ENCODE results near the gene UBE4B.
A peak's percentile ranks its signal among the peaks of the same experiment; 100 is the strongest.
"Not testable (repeated sequence)": the region's sequence is repeated elsewhere in the genome, so short reads cannot be mapped to it uniquely, and the experiment has no call there.

Gene UBE4B

GRCh38 chr1:10216090-10216749 is 183.5 kb downstream of the UBE4B start:
- H3K4me1 Mint-ChIP-seq = peaks cover 49% of the 10 kb centered on the region
- H3K4me3 Mint-ChIP-seq = peak overlapping the region; percentile 45
- ATAC-seq (replicated peaks; ENCODE audit: extremely low read depth, poor library complexity, severe bottlenecking) (peak; percentile 32), DNase-seq (ENCODE audit: low spot score in 2 of 2) (no peak)
- peaks cover 5% of the 10 kb centered on the region for H3K36me3 Mint-ChIP-seq (ENCODE audit: insufficient read depth)
- H3K27ac Mint-ChIP-seq (ENCODE audit: low read depth) = peak overlapping the region; percentile 24
- no peaks in the 10 kb centered on the region for H3K9me3 Mint-ChIP-seq
- no peaks in the 10 kb centered on the region for H3K27me3 Mint-ChIP-seq

GRCh38 chr1:10217748-10218441 is 185.1 kb downstream of the UBE4B start:
- H3K36me3 Mint-ChIP-seq (ENCODE audit: insufficient read depth) = no peaks in the 10 kb centered on the region
- H3K4me3 Mint-ChIP-seq = no peak overlapping the region
- ATAC-seq (replicated peaks; ENCODE audit: extremely low read depth, poor library complexity, severe bottlenecking) (no peak), DNase-seq (ENCODE audit: low spot score in 2 of 2) (no peak)
- H3K27me3 Mint-ChIP-seq = no peaks in the 10 kb centered on the region
- peaks cover 37% of the 10 kb centered on the region for H3K4me1 Mint-ChIP-seq
- no peaks in the 10 kb centered on the region for H3K9me3 Mint-ChIP-seq
- peak overlapping the region; percentile 24 for H3K27ac Mint-ChIP-seq (ENCODE audit: low read depth)

- no peaks in the 10 kb centered on the region for H3K36me3 Mint-ChIP-seq (ENCODE audit: insufficient read depth)
- ATAC-seq (replicated peaks; ENCODE audit: extremely low read depth, poor library complexity, severe bottlenecking) (no peak), DNase-seq (ENCODE audit: low spot score in 2 of 2) (no peak)
- H3K9me3 Mint-ChIP-seq = no peaks in the 10 kb centered on the region
- peaks cover 30% of the 10 kb centered on the region for H3K4me1 Mint-ChIP-seq
- no peaks in the 10 kb centered on the region for H3K27me3 Mint-ChIP-seq
- H3K27ac Mint-ChIP-seq (ENCODE audit: low read depth) = no peak overlapping the region
- no peak overlapping the region for H3K4me3 Mint-ChIP-seq
Measured at GRCh38 chr1:10220200-10220599, 187.4 kb downstream of the UBE4B start.

GRCh38 chr1:10220657-10221056 is 187.9 kb downstream of the UBE4B start:
- ATAC-seq (replicated peaks; ENCODE audit: extremely low read depth, poor library complexity, severe bottlenecking); H3K4me3 Mint-ChIP-seq; H3K27me3 Mint-ChIP-seq; DNase-seq (ENCODE audit: low spot score in 2 of 2); H3K27ac Mint-ChIP-seq (ENCODE audit: low read depth); H3K36me3 Mint-ChIP-seq (ENCODE audit: insufficient read depth); H3K9me3 Mint-ChIP-seq: not testable (repeated sequence)
- H3K4me1 Mint-ChIP-seq = peaks cover 30% of the 10 kb centered on the region

- Mint-ChIP-seq H3K9me3 (no peaks in the 10 kb centered on the region), H3K36me3 (ENCODE audit: insufficient read depth) (no peaks in the 10 kb centered on the region), H3K27me3 (no peaks in the 10 kb centered on the region), H3K4me3 (no peak overlapping the region), H3K4me1 (peaks cover 12% of the 10 kb centered on the region), H3K27ac (ENCODE audit: low read depth) (peak overlapping the region; percentile 12)
- DNase-seq (ENCODE audit: low spot score in 2 of 2) = no peak
- ATAC-seq (replicated peaks; ENCODE audit: extremely low read depth, poor library complexity, severe bottlenecking) = no peak
Measured at GRCh38 chr1:10225573-10225972, 192.8 kb downstream of the UBE4B start.

GRCh38 chr1:10228528-10228927 is 195.8 kb downstream of the UBE4B start:
- peaks cover 12% of the 10 kb centered on the region for H3K4me1 Mint-ChIP-seq
- no peak for ATAC-seq (replicated peaks; ENCODE audit: extremely low read depth, poor library complexity, severe bottlenecking)
- no peak overlapping the region for H3K4me3 Mint-ChIP-seq
- DNase-seq (ENCODE audit: low spot score in 2 of 2) = no peak
- H3K27me3 Mint-ChIP-seq = no peaks in the 10 kb centered on the region
- no peaks in the 10 kb centered on the region for H3K36me3 Mint-ChIP-seq (ENCODE audit: insufficient read depth)
- H3K27ac Mint-ChIP-seq (ENCODE audit: low read depth) = no peak overlapping the region
- H3K9me3 Mint-ChIP-seq = no peaks in the 10 kb centered on the region

- H3K36me3 Mint-ChIP-seq (ENCODE audit: insufficient read depth) = peaks cover 7% of the 10 kb centered on the region
- peaks cover 12% of the 10 kb centered on the region for H3K4me1 Mint-ChIP-seq
- H3K4me3 Mint-ChIP-seq = no peak overlapping the region
- no peaks in the 10 kb centered on the region for H3K9me3 Mint-ChIP-seq
- DNase-seq (ENCODE audit: low spot score in 2 of 2) (no peak), ATAC-seq (replicated peaks; ENCODE audit: extremely low read depth, poor library complexity, severe bottlenecking) (no peak)
- H3K27me3 Mint-ChIP-seq = no peaks in the 10 kb centered on the region
- no peak overlapping the region for H3K27ac Mint-ChIP-seq (ENCODE audit: low read depth)
Measured at GRCh38 chr1:10229903-10230302, 197.1 kb downstream of the UBE4B start.

All from central memory CD8-positive, alpha-beta T cell (primary cell).